B cell (primary cell): ENCODE data around the gene TTC28. TPM values are rescaled to one million over a fixed set of nuclear protein-coding genes. Genes with fewer than 3 reads are reported as not detected.

ENCODE experiments used
- ATAC-seq: fragments of 200-7000 bp; cut with Tn5 transposase; one replicate; pipeline ENCODE4 v1.10.0; 2021; ENCODE audit warnings: low read depth, mild to moderate bottlenecking, moderate number of reproducible peaks, moderate library complexity
- CTCF ChIA-PET: fragments of 350-600 bp; sonication (Branson Sonifier 250); formaldehyde crosslinking; loops from one replicate; lab custom pipeline; 2021; ENCODE audit warnings: antibody characterized with exemption, inconsistent platforms; lab: Charles Lee
- POLR2A ChIA-PET: fragments of 350-600 bp; sonication (Branson Sonifier 250); formaldehyde crosslinking; loops from one replicate; lab custom pipeline; 2021; ENCODE audit warnings: antibody characterized with exemption; lab: Charles Lee
- DNase-seq: peaks from one replicate; pipeline ENCODE4 v3.0.0; 2013
- H2AFZ ChIP-seq: 2 replicates; pipeline ENCODE4 v1.6.1; 2012; ENCODE audit warnings: mild to moderate bottlenecking, low read depth, low read length; ENCODE audit not compliant: insufficient read depth, poor library complexity, severe bottlenecking
- H3K27ac ChIP-seq, 2 donors: 1 replicate in 1 of 2; 2 replicates in 1 of 2; pipeline ENCODE4 v1.5.1; 2012 to 2013; ENCODE audit warnings: low read length in 2 of 2, mild to moderate bottlenecking in 2 of 2, moderate library complexity in 1 of 2
- H3K27me3 ChIP-seq, 4 experiments: fragments of 200-600 bp in 1 of 4; sonication (generic) in 1 of 4; replicated peaks in 1 of 4; 1 replicate in 2 of 4; 2 replicates in 2 of 4; pipeline versions ENCODE4 v1.6.1 to v1.7.0; 2013 to 2016; ENCODE audit warnings: low read length in 3 of 4, mild to moderate bottlenecking in 2 of 4, mixed read lengths in 1 of 4, moderate library complexity in 1 of 4; ENCODE audit not compliant: insufficient read depth in 4 of 4, control insufficient read depth in 3 of 4; ENCODE audit errors: control extremely low read depth in 1 of 4
- H3K36me3 ChIP-seq, 2 experiments: replicated peaks in 1 of 2; 1 replicate in 1 of 2; 2 replicates in 1 of 2; pipeline versions ENCODE4 v1.6.1 to v1.7.1; 2013; ENCODE audit warnings: low read length in 1 of 2; ENCODE audit not compliant: insufficient read depth in 2 of 2, control insufficient read depth in 1 of 2; ENCODE audit errors: control extremely low read depth in 1 of 2, extremely low read depth in 1 of 2
- H3K4me1 ChIP-seq, 2 donors: fragments of 200-600 bp in 1 of 2; sonication (generic) in 1 of 2; 1 replicate in 1 of 2; 2 replicates in 1 of 2; pipeline versions ENCODE4 v1.5.1 to v1.6.1; 2013 to 2017; ENCODE audit warnings: low read length in 2 of 2; ENCODE audit not compliant: control insufficient read depth in 2 of 2, insufficient read depth in 2 of 2
- H3K4me2 ChIP-seq: replicated peaks from 2 replicates; pipeline ENCODE3; 2012; ENCODE audit warnings: mild to moderate bottlenecking, low read depth, low read length; ENCODE audit not compliant: poor library complexity, severe bottlenecking
- H3K4me3 ChIP-seq, 5 experiments: fragments of 200-600 bp in 1 of 5; sonication (generic) in 1 of 5; 1 replicate in 3 of 5; 2 replicates in 2 of 5; pipeline versions ENCODE4 v1.5.1 to v1.7.0; 2011 to 2016; ENCODE audit warnings: low read length in 4 of 5, mild to moderate bottlenecking in 4 of 5, low read depth in 2 of 5, control low read depth in 1 of 5, moderate library complexity in 1 of 5; ENCODE audit not compliant: insufficient read depth in 1 of 5; ENCODE audit errors: control extremely low read depth in 1 of 5, extremely low read depth in 1 of 5
- H3K79me2 ChIP-seq: fragments of 200-600 bp; sonication (generic); one replicate; pipeline ENCODE4 v1.6.0; 2016; ENCODE audit warnings: low read length; ENCODE audit not compliant: control insufficient read depth, insufficient read depth
- H3K9ac ChIP-seq: fragments of 200-600 bp; sonication (generic); 2 replicates; pipeline ENCODE4 v1.6.1; 2017; ENCODE audit warnings: mild to moderate bottlenecking, low read length, moderate library complexity
- H3K9me3 ChIP-seq, 3 donors: one replicate each; pipeline versions ENCODE4 v1.6.1 to v1.7.1; 2013; ENCODE audit warnings: low read length in 2 of 3; ENCODE audit not compliant: control insufficient read depth in 2 of 3, insufficient read depth in 1 of 3; ENCODE audit errors: control extremely low read depth in 1 of 3
- H4K20me1 ChIP-seq: 2 replicates; pipeline ENCODE4 v1.6.0; 2012; ENCODE audit warnings: mild to moderate bottlenecking, low read length; ENCODE audit not compliant: insufficient read depth, control insufficient read depth, poor library complexity, severe bottlenecking
- H3K27ac Mint-ChIP-seq: one replicate; pipeline ENCODE4 v1.8.0; 2021; ENCODE audit warnings: mixed read lengths
- H3K27me3 Mint-ChIP-seq: one replicate; pipeline ENCODE4 v1.8.0; 2021; ENCODE audit warnings: mixed read lengths
- H3K4me1 Mint-ChIP-seq: one replicate; pipeline ENCODE4 v1.8.0; 2021; ENCODE audit warnings: mixed read lengths
- H3K4me3 Mint-ChIP-seq: one replicate; pipeline ENCODE4 v1.8.0; 2021; ENCODE audit warnings: mixed read lengths
- H3K9me3 Mint-ChIP-seq: one replicate; pipeline ENCODE4 v1.8.0; 2022; ENCODE audit warnings: mixed read lengths; ENCODE audit not compliant: insufficient read depth
- CTCF ChIP-seq: fragments of 200-600 bp; IDR thresholded peaks from one replicate; pipeline ENCODE4 v1.8.0; 2022; ENCODE audit warnings: antibody characterized with exemption, mild to moderate bottlenecking
- EZH2 ChIP-seq: IDR thresholded peaks from 2 replicates; pipeline ENCODE4 v1.6.1; 2012; ENCODE audit warnings: borderline replicate concordance, low read depth, mild to moderate bottlenecking, moderate library complexity, low read length; ENCODE audit not compliant: insufficient read depth, poor library complexity, severe bottlenecking
- WGBS: methylation state at CpG from one replicate; pipeline ENCODE4 v1.1.5; 2013; ENCODE audit warnings: missing lambda C conversion rate; ENCODE audit not compliant: insufficient coverage; 5-methylcytosine and 5-hydroxymethylcytosine counted together
- intact Hi-C: fragments of 100-400 bp; cut with micrococcal nuclease; formaldehyde crosslinking; loops from one replicate; pipeline ENCODE4 v1.10.0; 2022
- polyA plus RNA-seq: library from polyadenylated mRNA; depleted of rRNA; stranded (reverse); fragments of >200 nt; gene quantifications from 2 replicates; pipeline ENCODE4 v1.2.3, GENCODE V29; 2012
- total RNA-seq, 2 donors: library from RNA; stranded (reverse); fragments of 120-200 nt in 1 of 2; gene quantifications; 1 replicate in 1 of 2; 2 replicates in 1 of 2; pipeline versions ENCODE4 v1.2.3 to v1.2.4, GENCODE V29; 2013 to 2022

TTC28 gene
- total and polyA plus RNA-seq, 2 donors (not counting 1 experiment from before 2014, with no cell fraction given), result 4.5 to 7.3 TPM

GRCh38 chr22:27996981-27997380, 682.7 kb downstream of the TTC28 start:
- H3K4me2 ChIP-seq, result no peak overlapping the region
- H2AFZ ChIP-seq, result no peak overlapping the region
- no peak overlapping the region for H3K27ac Mint-ChIP-seq
- H3K27me3 Mint-ChIP-seq, result no peaks in the 10 kb centered on the region
- TF ChIP-seq CTCF, result no peak
- TF ChIP-seq EZH2, result no peak
- H3K9me3 Mint-ChIP-seq, result no peaks in the 10 kb centered on the region
- POLR2A ChIA-PET, result no interaction called here
- no peak overlapping the region for H3K9ac ChIP-seq
- DNase-seq, result no peak
- no peaks in the 10 kb centered on the region for H3K4me1 ChIP-seq
- H3K4me1 Mint-ChIP-seq, result no peaks in the 10 kb centered on the region
- no peaks in the 10 kb centered on the region for H3K27me3 ChIP-seq
- H3K27ac ChIP-seq, result no peak overlapping the region
- H3K4me3 Mint-ChIP-seq, result no peak overlapping the region
- no peaks in the 10 kb centered on the region for H4K20me1 ChIP-seq
- 93% methylated on average over 5 of the region's 7 CpGs for WGBS
- H3K4me3 ChIP-seq, result no peak overlapping the region
- intact Hi-C loops, result no loop called here
- H3K9me3 ChIP-seq, result no peaks in the 10 kb centered on the region
- CTCF ChIA-PET, result no interaction called here
- no peaks in the 10 kb centered on the region for H3K79me2 ChIP-seq
- ATAC-seq, result no peak
- H3K36me3 ChIP-seq, result no peaks in the 10 kb centered on the region

- no peaks in the 10 kb centered on the region for H3K27me3 Mint-ChIP-seq
- H3K4me3 Mint-ChIP-seq, result no peak overlapping the region
- H3K4me1 Mint-ChIP-seq, result peaks cover 3% of the 10 kb centered on the region
- intact Hi-C loops, result no loop called here
- TF ChIP-seq EZH2 (no peak), CTCF (no peak)
- ATAC-seq (no peak), DNase-seq (no peak)
- Histone ChIP-seq H3K9ac (no peak overlapping the region), H2AFZ (no peak overlapping the region), H3K27ac (no peak overlapping the region), H3K36me3 (no peaks in the 10 kb centered on the region), H3K4me1 (no peaks in the 10 kb centered on the region), H4K20me1 (no peaks in the 10 kb centered on the region), H3K4me3 (no peak overlapping the region), H3K9me3 (no peaks in the 10 kb centered on the region), H3K27me3 (no peaks in the 10 kb centered on the region), H3K79me2 (no peaks in the 10 kb centered on the region), H3K4me2 (no peak overlapping the region)
- H3K9me3 Mint-ChIP-seq, result no peaks in the 10 kb centered on the region
- CTCF ChIA-PET, result no interaction called here
- no peak overlapping the region for H3K27ac Mint-ChIP-seq
- 96% methylated on average over 4 of the region's 6 CpGs for WGBS
- POLR2A ChIA-PET, result no interaction called here
These were observed 683.1 kb downstream of the TTC28 start for GRCh38 chr22:27996529-27996925.
